Thyroid gland (tissue), 4 donors: Measurements from ENCODE around the gene ABHD8.

Source experiments
- POLR2A ChIP-seq, 2 donors: fragments of 450-650 bp; IDR thresholded peaks; one replicate each; pipeline ENCODE4 v1.6.1; 2017; ENCODE audit warnings: antibody characterized with exemption in 2 of 2, mild to moderate bottlenecking in 2 of 2, moderate library complexity in 1 of 2
- TF ChIP-seq, protein P1 (sequence below), 6 experiments: fragments of 200-600 bp in 3 of 6; fragments of 450-650 bp in 3 of 6; sonication (generic) in 3 of 6; IDR thresholded peaks; one replicate each; pipeline ENCODE4 v1.5.1; 2016 to 2019; ENCODE audit warnings: antibody characterized with exemption in 6 of 6, mild to moderate bottlenecking in 2 of 6, inconsistent platforms in 1 of 6, moderate library complexity in 1 of 6

DNA sequence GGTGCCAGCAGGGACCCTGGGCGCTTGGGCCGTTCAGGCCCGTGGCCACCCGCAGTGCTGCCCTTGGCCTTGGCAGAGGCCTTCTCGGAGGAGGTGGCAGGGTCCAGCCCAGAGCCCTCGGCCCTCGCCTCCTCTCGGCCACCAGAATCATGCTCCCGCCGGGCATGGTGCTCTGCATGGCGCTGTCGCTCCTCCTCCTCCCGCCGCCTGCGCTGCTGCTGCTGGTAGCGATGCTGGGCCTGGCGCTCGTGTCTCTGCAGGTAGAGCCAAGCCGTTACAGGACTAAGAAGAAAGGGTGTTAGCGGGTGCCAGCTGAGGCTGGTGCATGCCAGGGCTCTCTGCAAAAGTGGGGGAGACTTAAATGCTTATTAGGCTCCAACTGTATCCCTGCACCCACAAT, 21.9 kb upstream of the ABHD8 start:
- no peak for TF ChIP-seq POLR2A (IDR thresholded peaks at IDR 0.05)
- TF ChIP-seq, protein P1, sequence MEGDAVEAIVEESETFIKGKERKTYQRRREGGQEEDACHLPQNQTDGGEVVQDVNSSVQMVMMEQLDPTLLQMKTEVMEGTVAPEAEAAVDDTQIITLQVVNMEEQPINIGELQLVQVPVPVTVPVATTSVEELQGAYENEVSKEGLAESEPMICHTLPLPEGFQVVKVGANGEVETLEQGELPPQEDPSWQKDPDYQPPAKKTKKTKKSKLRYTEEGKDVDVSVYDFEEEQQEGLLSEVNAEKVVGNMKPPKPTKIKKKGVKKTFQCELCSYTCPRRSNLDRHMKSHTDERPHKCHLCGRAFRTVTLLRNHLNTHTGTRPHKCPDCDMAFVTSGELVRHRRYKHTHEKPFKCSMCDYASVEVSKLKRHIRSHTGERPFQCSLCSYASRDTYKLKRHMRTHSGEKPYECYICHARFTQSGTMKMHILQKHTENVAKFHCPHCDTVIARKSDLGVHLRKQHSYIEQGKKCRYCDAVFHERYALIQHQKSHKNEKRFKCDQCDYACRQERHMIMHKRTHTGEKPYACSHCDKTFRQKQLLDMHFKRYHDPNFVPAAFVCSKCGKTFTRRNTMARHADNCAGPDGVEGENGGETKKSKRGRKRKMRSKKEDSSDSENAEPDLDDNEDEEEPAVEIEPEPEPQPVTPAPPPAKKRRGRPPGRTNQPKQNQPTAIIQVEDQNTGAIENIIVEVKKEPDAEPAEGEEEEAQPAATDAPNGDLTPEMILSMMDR (IDR thresholded peaks at IDR 0.05), result no peak
